ENCODE results near the gene NOD2.

The NOD2 gene

DNA sequence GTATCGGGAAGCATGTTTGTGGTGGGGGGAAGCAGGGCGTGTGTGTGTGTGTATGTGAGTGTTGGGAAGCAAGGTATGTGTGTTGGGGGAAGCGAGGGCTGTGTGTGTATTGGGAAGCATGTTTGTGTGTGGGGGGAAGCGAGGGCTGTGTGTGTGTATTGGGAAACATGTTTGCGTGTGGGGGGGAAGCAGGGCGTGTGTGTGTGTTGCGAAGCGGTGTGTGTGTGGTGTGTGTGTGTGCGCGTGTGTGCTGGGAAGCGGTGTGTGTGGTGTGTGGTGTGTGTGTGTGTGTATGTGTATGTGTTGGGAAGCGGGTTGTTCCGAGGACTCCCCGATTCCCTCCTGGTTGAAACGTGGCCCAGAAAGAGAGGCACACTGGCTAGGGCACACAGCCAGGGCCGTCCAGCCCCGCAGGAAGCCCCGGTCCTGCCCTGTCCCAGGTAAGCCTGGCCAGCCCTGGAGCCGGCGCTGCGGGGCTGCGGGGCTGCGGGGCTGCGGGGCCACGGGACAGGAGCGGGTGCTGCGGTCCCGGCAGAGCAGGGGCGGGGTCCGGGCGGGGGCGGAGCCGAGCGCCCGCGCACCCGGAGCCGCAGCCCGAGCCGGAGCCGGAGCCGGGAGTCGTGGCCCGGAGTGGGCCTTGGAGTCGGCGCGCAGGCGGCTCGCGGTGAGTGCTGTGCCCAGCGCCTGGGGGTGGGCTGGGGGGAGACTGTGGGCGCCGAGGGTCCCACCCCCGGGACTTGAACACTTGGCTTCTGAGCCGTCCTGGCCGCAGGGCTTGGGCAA, at the start of gene NOD2:
TSS of gene NOD2 (plus strand) at position 608 of the 783 bp plus-strand sequence. CDS start 5,890 bp downstream, outside the sequence.
- peak in 1 of 2 donors; percentile 40 for DNase-seq (ENCODE audit: low read depth in 2 of 2)

- DNase-seq (ENCODE audit: low read depth in 2 of 2), result no peak
Measured at GRCh38 chr16:50644245-50644644, 49.2 kb upstream of the NOD2 start.

DNA sequence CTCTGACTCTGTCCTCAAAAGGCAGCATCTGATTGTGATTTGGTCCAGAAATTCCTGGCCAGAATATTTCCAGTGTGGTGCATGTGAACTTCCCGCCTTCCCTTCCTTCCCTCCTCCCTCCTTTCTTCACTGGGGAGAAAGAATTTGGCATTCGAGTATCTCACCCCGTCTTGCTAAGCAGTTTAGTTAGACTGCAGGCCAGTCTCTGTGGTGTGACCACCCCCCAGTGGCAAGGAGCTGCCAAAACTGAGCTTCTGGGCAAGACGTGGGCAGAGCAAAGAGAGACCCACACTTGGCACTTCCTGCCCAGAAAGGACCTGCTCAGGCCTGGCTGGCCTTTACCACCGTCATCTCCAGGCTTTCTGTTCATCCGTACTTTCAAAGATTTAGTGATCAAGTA, 48.7 kb upstream of the NOD2 start:
- no peak for DNase-seq (ENCODE audit: low read depth in 2 of 2)

GRCh38 chr16:50645563-50646220, 47.7 kb upstream of the NOD2 start:
- no peak for DNase-seq (ENCODE audit: low read depth in 2 of 2)

- no peak for DNase-seq (ENCODE audit: low read depth in 2 of 2)
Measured at GRCh38 chr16:50646345-50646744, 47.1 kb upstream of the NOD2 start.

- no peak for DNase-seq (ENCODE audit: low read depth in 2 of 2)
Measured at GRCh38 chr16:50651835-50652438, 41.5 kb upstream of the NOD2 start.

DNA sequence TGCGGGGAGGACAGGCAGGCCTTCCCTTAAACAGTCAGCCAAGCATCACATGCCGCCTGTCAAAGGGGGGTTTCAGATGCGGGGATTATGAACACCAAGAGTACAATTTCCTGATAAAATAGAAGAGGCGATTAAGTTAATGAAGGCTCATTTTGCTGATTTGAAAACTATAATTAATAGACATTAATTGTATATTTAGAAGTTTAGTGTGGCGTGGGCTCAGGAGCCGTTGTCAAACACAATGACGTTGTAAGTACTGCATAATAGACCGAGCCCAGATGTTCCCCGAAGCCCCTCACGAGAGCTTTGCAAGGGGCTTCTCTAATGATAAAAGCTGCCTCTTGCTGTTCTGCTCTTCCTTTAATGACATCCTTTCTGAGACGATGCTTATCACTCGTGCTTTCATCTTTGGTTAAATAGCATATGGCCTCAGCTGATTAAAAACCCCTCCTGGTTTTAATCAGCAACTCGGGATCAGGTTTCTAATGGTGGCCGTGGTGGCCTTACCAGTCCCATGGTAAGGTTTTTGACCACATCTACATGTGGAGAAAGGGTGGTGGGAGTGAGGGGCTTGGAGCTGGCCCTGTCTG, 40.5 kb upstream of the NOD2 start:
- no peak for DNase-seq (ENCODE audit: low read depth in 2 of 2)

GRCh38 chr16:50653633-50654519, 39.5 kb upstream of the NOD2 start:
- no peak for DNase-seq (ENCODE audit: low read depth in 2 of 2)

GRCh38 chr16:50655558-50656055, 37.8 kb upstream of the NOD2 start:
- DNase-seq (ENCODE audit: low read depth in 2 of 2), result no peak

GRCh38 chr16:50657241-50657640, 36.2 kb upstream of the NOD2 start:
- DNase-seq (ENCODE audit: low read depth in 2 of 2), result no peak

DNA sequence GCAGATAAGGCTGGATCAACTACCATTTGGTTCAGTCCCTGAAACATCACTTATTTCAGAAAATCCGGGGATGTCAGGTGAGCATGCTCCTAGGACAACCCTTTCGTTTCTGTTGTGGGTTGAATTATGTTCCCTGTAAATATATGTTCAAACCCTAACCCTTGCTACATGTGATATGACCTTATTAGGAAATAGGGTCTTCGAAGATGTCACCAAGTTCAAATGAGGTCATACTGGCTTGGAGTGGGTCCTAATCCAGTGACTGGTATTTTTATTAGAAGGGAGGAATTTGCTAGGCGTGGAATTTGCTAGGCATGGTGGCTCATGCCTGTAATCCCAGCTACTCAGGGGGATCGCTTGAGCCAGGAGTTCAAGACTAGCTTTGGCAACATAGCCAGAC, 33.6 kb upstream of the NOD2 start:
- DNase-seq (ENCODE audit: low read depth in 2 of 2), result no peak

- DNase-seq (ENCODE audit: low read depth in 2 of 2), result no peak
Measured at GRCh38 chr16:50662306-50662940, 31.0 kb upstream of the NOD2 start.

DNA sequence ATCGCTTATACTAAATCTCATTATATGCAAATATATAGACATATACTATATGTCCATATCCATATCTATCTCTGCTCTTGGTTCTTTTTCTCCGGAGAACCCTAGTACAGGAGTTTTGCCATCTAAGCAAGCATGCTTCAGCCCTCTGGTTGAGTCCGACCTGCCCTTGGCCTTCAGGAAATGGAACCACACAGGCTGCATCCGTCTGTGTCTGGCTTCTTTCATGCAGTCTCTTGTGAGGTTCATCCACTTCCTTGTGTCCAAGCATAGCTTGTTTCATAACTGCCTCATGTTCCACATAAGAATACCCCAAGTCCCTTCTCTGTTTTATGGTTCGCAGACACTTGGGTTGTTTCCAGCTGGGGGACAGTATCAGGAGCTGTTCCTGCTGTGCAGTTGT, 29.1 kb upstream of the NOD2 start:
- no peak for DNase-seq (ENCODE audit: low read depth in 2 of 2)

DNA sequence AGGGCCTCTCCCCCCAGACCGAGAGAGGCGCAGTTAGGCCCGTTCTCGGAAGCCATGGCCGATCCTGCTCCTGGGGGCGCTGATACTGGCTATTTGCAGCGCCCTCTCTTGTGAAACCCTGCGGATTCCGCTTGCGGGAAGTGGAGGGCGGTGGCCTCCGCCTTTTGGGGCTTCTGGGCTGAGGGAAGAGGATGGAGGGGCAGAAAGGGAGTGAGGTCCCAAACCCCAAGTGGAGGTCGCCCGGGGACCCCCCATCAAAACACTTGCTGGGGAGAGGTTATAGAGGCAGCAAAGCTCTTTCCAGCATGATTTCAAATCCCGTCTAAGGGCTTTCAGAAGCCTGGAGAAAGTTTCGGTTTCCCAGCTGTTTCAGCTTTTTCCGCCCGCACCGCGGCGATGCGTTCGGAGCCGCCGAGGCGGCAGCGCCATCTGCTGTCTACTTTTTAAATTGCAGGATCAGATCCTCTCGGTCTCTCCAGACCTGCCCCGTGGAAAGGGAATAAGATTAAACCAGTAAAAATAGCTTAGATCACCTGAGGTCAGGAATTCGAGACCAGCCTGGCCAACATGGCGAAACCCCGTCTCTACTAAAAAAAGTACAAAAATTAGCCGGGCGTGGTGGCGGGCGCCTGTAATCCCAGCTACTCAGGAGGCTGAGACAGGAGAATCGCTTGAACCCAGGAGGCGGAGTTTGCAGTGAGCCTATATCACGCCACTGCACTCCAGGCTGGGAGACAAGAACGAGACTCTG, 28.1 kb upstream of the NOD2 start:
- DNase-seq (ENCODE audit: low read depth in 2 of 2), result peak; percentile 69 to 91

GRCh38 chr16:50666658-50667496, 26.5 kb upstream of the NOD2 start:
- peak; percentile 20 to 31 for DNase-seq (ENCODE audit: low read depth in 2 of 2)

GRCh38 chr16:50667497-50668367, 25.7 kb upstream of the NOD2 start:
- DNase-seq (ENCODE audit: low read depth in 2 of 2), result no peak

GRCh38 chr16:50668368-50669008, 24.9 kb upstream of the NOD2 start:
- DNase-seq (ENCODE audit: low read depth in 2 of 2), result no peak

DNA sequence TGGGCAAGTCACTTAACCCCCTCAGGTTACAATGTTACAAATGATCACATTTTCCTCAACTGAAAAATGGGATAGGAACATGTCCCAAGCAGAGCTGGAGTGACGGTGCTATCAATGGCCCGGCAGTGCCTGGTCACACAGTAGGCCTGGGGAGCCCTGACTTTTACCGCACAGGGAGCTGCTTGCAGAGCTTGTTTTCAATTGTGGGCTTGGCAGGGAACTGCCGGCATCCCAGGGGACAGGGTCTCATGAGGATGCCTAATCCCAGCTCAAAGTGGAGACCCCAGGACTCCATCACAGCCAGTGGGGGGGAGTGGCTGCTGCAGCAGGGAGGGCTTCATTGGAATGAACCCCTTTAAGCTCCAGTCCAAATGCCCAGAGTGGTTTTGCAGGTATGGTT, 23.7 kb upstream of the NOD2 start:
- DNase-seq (ENCODE audit: low read depth in 2 of 2), result no peak
